H9 (cell line): Measurements from ENCODE around the gene ZNF786. TPM values are rescaled to one million over a fixed set of nuclear protein-coding genes. Genes with fewer than 3 reads are reported as not detected.
A peak's percentile ranks its signal among the peaks of the same experiment; 100 is the strongest.

Source experiments
- DNase-seq: peaks from one replicate; pipeline ENCODE4 v3.0.0-alpha.2; 2017
- H2AFZ ChIP-seq: one replicate; pipeline ENCODE4 v1.6.1; 2013; ENCODE audit warnings: mild to moderate bottlenecking, low read length, control low read depth, moderate library complexity
- H2AK5ac ChIP-seq: 2 replicates; pipeline ENCODE4 v1.6.1; 2013; ENCODE audit warnings: low read length, control low read depth, mixed read lengths; ENCODE audit not compliant: insufficient read length
- H2BK120ac ChIP-seq: one replicate; pipeline ENCODE4 v1.6.1; 2013; ENCODE audit warnings: low read depth, mild to moderate bottlenecking, low read length, control low read depth, inconsistent platforms; ENCODE audit not compliant: poor library complexity, severe bottlenecking
- H2BK12ac ChIP-seq: 2 replicates; pipeline ENCODE4 v1.6.1; 2013; ENCODE audit warnings: low read length, control low read depth, mixed read lengths, low read depth; ENCODE audit not compliant: insufficient read length
- H2BK15ac ChIP-seq: 2 replicates; pipeline ENCODE4 v1.6.1; 2013; ENCODE audit warnings: low read depth, low read length, control low read depth
- H2BK20ac ChIP-seq: one replicate; pipeline ENCODE4 v1.6.1; 2013; ENCODE audit warnings: low read depth, mild to moderate bottlenecking, low read length, control low read depth, inconsistent platforms; ENCODE audit not compliant: poor library complexity, severe bottlenecking
- H2BK5ac ChIP-seq: 2 replicates; pipeline ENCODE4 v1.6.1; 2013; ENCODE audit warnings: low read length, control low read depth, mixed read lengths; ENCODE audit not compliant: insufficient read length
- H3K14ac ChIP-seq: 2 replicates; pipeline ENCODE4 v1.6.1; 2013; ENCODE audit warnings: low read length, control low read depth; ENCODE audit not compliant: insufficient read depth
- H3K18ac ChIP-seq: 2 replicates; pipeline ENCODE4 v1.6.1; 2013; ENCODE audit warnings: low read depth, mild to moderate bottlenecking, mixed read lengths, low read length, control low read depth; ENCODE audit not compliant: insufficient read length
- H3K23ac ChIP-seq: 2 replicates; pipeline ENCODE4 v1.6.1; 2013; ENCODE audit warnings: low read length, control low read depth, mixed read lengths, low read depth; ENCODE audit not compliant: insufficient read length
- H3K23me2 ChIP-seq: 2 replicates; pipeline ENCODE4 v1.6.1; 2013; ENCODE audit warnings: low read depth, mild to moderate bottlenecking, mixed read lengths, low read length, control low read depth; ENCODE audit not compliant: insufficient read length, poor library complexity, severe bottlenecking
- H3K27ac ChIP-seq: 2 replicates; pipeline ENCODE4 v1.5.1; 2013; ENCODE audit warnings: low read length, control low read depth, mixed read lengths, low read depth; ENCODE audit not compliant: insufficient read length
- H3K27me3 ChIP-seq: 2 replicates; pipeline ENCODE4 v1.6.1; 2013; ENCODE audit warnings: low read length, control low read depth, inconsistent platforms; ENCODE audit not compliant: insufficient read depth
- H3K4ac ChIP-seq: 2 replicates; pipeline ENCODE4 v1.6.1; 2013; ENCODE audit warnings: low read depth, mild to moderate bottlenecking, control low read depth, inconsistent platforms, low read length, moderate library complexity
- H3K4me1 ChIP-seq: 2 replicates; pipeline ENCODE4 v1.6.1; 2013; ENCODE audit warnings: low read length, control low read depth, inconsistent platforms; ENCODE audit not compliant: insufficient read depth
- H3K4me2 ChIP-seq: 2 replicates; pipeline ENCODE4 v1.6.1; 2013; ENCODE audit warnings: low read length, control low read depth, mixed read lengths; ENCODE audit not compliant: insufficient read length, insufficient read depth
- H3K56ac ChIP-seq: 2 replicates; pipeline ENCODE4 v1.6.1; 2013; ENCODE audit warnings: low read depth, mild to moderate bottlenecking, mixed read lengths, low read length, control low read depth; ENCODE audit not compliant: insufficient read length
- H3K79me1 ChIP-seq: 2 replicates; pipeline ENCODE4 v1.6.1; 2013; ENCODE audit warnings: low read depth, mild to moderate bottlenecking, moderate library complexity, low read length, control low read depth, inconsistent platforms; ENCODE audit not compliant: insufficient read depth, poor library complexity, severe bottlenecking
- H3K79me2 ChIP-seq: 2 replicates; pipeline ENCODE4 v1.6.1; 2013; ENCODE audit warnings: low read length, control low read depth, inconsistent platforms; ENCODE audit not compliant: insufficient read depth
- H3K9ac ChIP-seq: 2 replicates; pipeline ENCODE4 v1.6.1; 2013; ENCODE audit warnings: low read length, control low read depth, mixed read lengths; ENCODE audit not compliant: insufficient read length; ENCODE audit errors: extremely low read depth
- H3K9me3 ChIP-seq: one replicate; pipeline ENCODE4 v1.6.1; 2013; ENCODE audit warnings: low read depth, low read length, inconsistent platforms; ENCODE audit not compliant: control insufficient read depth
- H3T11ph ChIP-seq: one replicate; pipeline ENCODE4 v1.6.1; 2013; ENCODE audit warnings: mild to moderate bottlenecking, low read length, control low read depth, inconsistent platforms
- H4K20me1 ChIP-seq: one replicate; pipeline ENCODE4 v1.6.1; 2013; ENCODE audit not compliant: control insufficient read depth, insufficient read length, insufficient read depth
- H4K5ac ChIP-seq: 2 replicates; pipeline ENCODE4 v1.6.1; 2013; ENCODE audit warnings: low read depth, mild to moderate bottlenecking, mixed read lengths, low read length, control low read depth; ENCODE audit not compliant: insufficient read length
- H4K8ac ChIP-seq: replicated peaks from 2 replicates; pipeline ENCODE4 v1.6.1; 2013; ENCODE audit warnings: low read length, control low read depth, mixed read lengths, low read depth; ENCODE audit not compliant: insufficient read length
- H4K91ac ChIP-seq: 2 replicates; pipeline ENCODE4 v1.6.1; 2013; ENCODE audit warnings: low read depth, mild to moderate bottlenecking, moderate library complexity, mixed read lengths, low read length, control low read depth; ENCODE audit not compliant: insufficient read length
- H3K27ac Mint-ChIP-seq, 3 experiments: 2 replicates in 2 of 3; 3 replicates in 1 of 3; pipeline ENCODE4 v1.8.0; 2020 to 2021; ENCODE audit warnings: mixed read lengths in 3 of 3, mild to moderate bottlenecking in 1 of 3, moderate library complexity in 1 of 3
- H3K27me3 Mint-ChIP-seq: 2 replicates; pipeline ENCODE4 v1.8.0; 2021; ENCODE audit warnings: low read depth, mild to moderate bottlenecking, moderate library complexity, mixed read lengths
- H3K36me3 Mint-ChIP-seq, 3 experiments: 2 replicates in 2 of 3; 3 replicates in 1 of 3; pipeline ENCODE4 v1.8.0; 2020 to 2021; ENCODE audit warnings: low read depth in 3 of 3, mixed read lengths in 3 of 3; ENCODE audit not compliant: insufficient read depth in 1 of 3
- H3K4me1 Mint-ChIP-seq, 2 experiments: 2 replicates each; pipeline ENCODE4 v1.8.0; 2020; ENCODE audit warnings: mixed read lengths in 2 of 2
- H3K4me3 Mint-ChIP-seq, 2 experiments: 2 replicates in 1 of 2; 3 replicates in 1 of 2; pipeline ENCODE4 v1.8.0; 2020 to 2021; ENCODE audit warnings: mild to moderate bottlenecking in 2 of 2, mixed read lengths in 2 of 2, moderate library complexity in 1 of 2
- H3K9me3 Mint-ChIP-seq, 2 experiments: 2 replicates in 1 of 2; 3 replicates in 1 of 2; pipeline ENCODE4 v1.8.0; 2020; ENCODE audit warnings: mild to moderate bottlenecking in 2 of 2, mixed read lengths in 2 of 2, moderate library complexity in 1 of 2
- WGBS: extraction: QIAGEN DNeasy Blood & Tissue Kit; methylation state at CpG from one replicate; pipeline ENCODE4 v1.1.7; 2013; ENCODE audit warnings: missing lambda C conversion rate, low lambda C conversion rate, mixed read lengths; ENCODE audit not compliant: insufficient read length; ENCODE audit errors: extremely low coverage; 5-methylcytosine and 5-hydroxymethylcytosine counted together
- total RNA-seq: library from RNA; stranded (reverse); gene quantifications from 2 replicates; pipeline ENCODE4 v1.2.1, GENCODE V29; 2021
- TF ChIP-seq, protein P1 (sequence below): fragments of 200-600 bp; sonication (generic); conservative IDR thresholded peaks from 3 replicates; pipeline ENCODE4 v1.8.0; 2021; ENCODE audit warnings: antibody characterized with exemption, mild to moderate bottlenecking

ZNF786 gene
- total RNA-seq, 1 experiment from 2014 or later, result 25.1 TPM

DNA sequence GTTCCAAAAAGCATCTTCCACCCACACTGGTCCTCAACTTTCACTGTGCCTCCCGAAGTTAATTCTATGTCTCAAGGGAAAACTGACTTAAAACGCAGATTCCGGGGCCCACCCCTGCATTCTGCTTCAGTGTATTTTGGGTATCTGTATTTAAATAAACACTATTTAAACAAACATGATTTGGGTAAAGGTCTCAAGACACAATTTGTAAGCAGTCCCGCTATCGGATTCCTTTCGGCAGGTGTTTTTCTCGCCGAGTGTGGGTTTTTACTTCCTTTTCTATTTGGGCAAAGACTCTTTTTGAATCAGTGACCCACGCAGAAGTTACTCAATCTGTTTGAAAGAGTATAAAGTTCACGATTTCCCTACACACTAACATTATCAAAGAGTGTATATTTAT is 63.5 kb downstream of the ZNF786 start:
- Histone ChIP-seq H2BK20ac (no peak overlapping the region), H2BK120ac (no peak overlapping the region), H3K79me2 (peaks cover 31% of the 10 kb centered on the region; the same call in 1 of the 2 replicates), H2AK5ac (no peak overlapping the region), H3K4me2 (peak overlapping the region; percentile 99), H2BK15ac (no peak overlapping the region), H2AFZ (no peak overlapping the region), H3K56ac (no peak overlapping the region), H3K23ac (no peak overlapping the region), H3K27ac (no peak overlapping the region), H3K14ac (no peak overlapping the region), H3K4me1 (peaks cover 3% of the 10 kb centered on the region; the same call in 1 of the 2 replicates), H3K9ac (peak overlapping the region; percentile 94), H3K4ac (no peak overlapping the region), H4K91ac (no peak overlapping the region), H4K20me1 (no peaks in the 10 kb centered on the region), H2BK5ac (no peak overlapping the region), H3K27me3 (no peaks in the 10 kb centered on the region), H3K9me3 (no peaks in the 10 kb centered on the region), H3T11ph (no peak overlapping the region), H4K8ac (no peak overlapping the region), H3K18ac (no peak overlapping the region), H2BK12ac (no peak overlapping the region), H3K79me1 (peaks cover 2% of the 10 kb centered on the region), H4K5ac (no peak overlapping the region), H3K23me2 (peaks cover 6% of the 10 kb centered on the region)
- peaks cover 22% of the 10 kb centered on the region for H3K27me3 Mint-ChIP-seq
- H3K27ac Mint-ChIP-seq, result peak overlapping the region in 2 of 3 experiments; percentile 39 to 78; a peak in 2 of 7 replicates
- TF ChIP-seq, protein P1, sequence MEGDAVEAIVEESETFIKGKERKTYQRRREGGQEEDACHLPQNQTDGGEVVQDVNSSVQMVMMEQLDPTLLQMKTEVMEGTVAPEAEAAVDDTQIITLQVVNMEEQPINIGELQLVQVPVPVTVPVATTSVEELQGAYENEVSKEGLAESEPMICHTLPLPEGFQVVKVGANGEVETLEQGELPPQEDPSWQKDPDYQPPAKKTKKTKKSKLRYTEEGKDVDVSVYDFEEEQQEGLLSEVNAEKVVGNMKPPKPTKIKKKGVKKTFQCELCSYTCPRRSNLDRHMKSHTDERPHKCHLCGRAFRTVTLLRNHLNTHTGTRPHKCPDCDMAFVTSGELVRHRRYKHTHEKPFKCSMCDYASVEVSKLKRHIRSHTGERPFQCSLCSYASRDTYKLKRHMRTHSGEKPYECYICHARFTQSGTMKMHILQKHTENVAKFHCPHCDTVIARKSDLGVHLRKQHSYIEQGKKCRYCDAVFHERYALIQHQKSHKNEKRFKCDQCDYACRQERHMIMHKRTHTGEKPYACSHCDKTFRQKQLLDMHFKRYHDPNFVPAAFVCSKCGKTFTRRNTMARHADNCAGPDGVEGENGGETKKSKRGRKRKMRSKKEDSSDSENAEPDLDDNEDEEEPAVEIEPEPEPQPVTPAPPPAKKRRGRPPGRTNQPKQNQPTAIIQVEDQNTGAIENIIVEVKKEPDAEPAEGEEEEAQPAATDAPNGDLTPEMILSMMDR, result no peak
- WGBS, result no CpG with 5 or more reads among the region's 10 CpGs
- no peaks in the 10 kb centered on the region for H3K9me3 Mint-ChIP-seq
- H3K4me3 Mint-ChIP-seq, result peak overlapping the region; percentile 93 to 96
- peaks cover 48 to 50% of the 10 kb centered on the region in 2 experiments for H3K4me1 Mint-ChIP-seq
- DNase-seq, result no peak
- peaks cover 3 to 20% (median 7%) of the 10 kb centered on the region in 3 experiments for H3K36me3 Mint-ChIP-seq
